Adrenal gland (tissue), 12 donors: ENCODE data around the gene PDZD7. TPM values are rescaled to one million over a fixed set of nuclear protein-coding genes. Genes with fewer than 3 reads are reported as not detected.

Experiments used
- DNase-seq, 7 donors: peaks; one replicate each; pipeline ENCODE4 v3.0.0-alpha.2; 2019 to 2020
- H3K27ac ChIP-seq, 5 donors: fragments of 200-600 bp; sonication (generic) in 4 of 5; 1 replicate in 3 of 5; 2 replicates in 2 of 5; pipeline versions ENCODE4 v1.5.1 to v1.8.0; 2016 to 2020; ENCODE audit warnings: mild to moderate bottlenecking in 1 of 5
- H3K27me3 ChIP-seq: fragments of 200-600 bp; 2 replicates; pipeline ENCODE4 v1.8.0; 2021
- H3K36me3 ChIP-seq, 2 donors: fragments of 200-600 bp; replicated peaks in 1 of 2; 1 replicate in 1 of 2; 2 replicates in 1 of 2; pipeline versions ENCODE4 v1.5.1 to v1.8.0; 2018 to 2022
- H3K4me1 ChIP-seq, 2 donors: fragments of 200-600 bp; replicated peaks in 1 of 2; 1 replicate in 1 of 2; 2 replicates in 1 of 2; pipeline versions ENCODE4 v1.5.1 to v1.8.0; 2018 to 2021
- H3K4me3 ChIP-seq, 4 donors: fragments of 200-600 bp; sonication (generic) in 3 of 4; one replicate each; pipeline ENCODE4 v1.5.1; 2016 to 2018
- H3K9me3 ChIP-seq, 3 donors: fragments of 200-600 bp; sonication (generic) in 1 of 3; replicated peaks in 1 of 3; 1 replicate in 2 of 3; 2 replicates in 1 of 3; pipeline versions ENCODE4 v1.5.1 to v1.8.0; 2016 to 2021
- CTCF ChIP-seq, 6 experiments: fragments of 450-650 bp in 4 of 6; fragments of 200-600 bp in 2 of 6; sonication (generic) in 1 of 6; IDR thresholded peaks; 1 replicate in 5 of 6; 2 replicates in 1 of 6; pipeline versions ENCODE4 v1.5.1 to v1.8.0; 2016 to 2021; ENCODE audit warnings: antibody characterized with exemption in 6 of 6, mild to moderate bottlenecking in 2 of 6, moderate library complexity in 1 of 6
- POLR2A ChIP-seq, 2 donors: fragments of 450-650 bp; IDR thresholded peaks; one replicate each; pipeline ENCODE4 v1.6.1; 2017; ENCODE audit warnings: antibody characterized with exemption in 2 of 2, mild to moderate bottlenecking in 2 of 2, moderate library complexity in 1 of 2
- WGBS, 4 donors: extraction: QIAGEN DNeasy Blood & Tissue Kit in 2 of 4; methylation state at CpG; one replicate each; pipeline versions ENCODE4 v1.1.5 to v1.1.7; 2013 to 2017; 5-methylcytosine and 5-hydroxymethylcytosine counted together
- intact Hi-C, 2 donors: fragments of 100-400 bp; cut with DNase I; formaldehyde crosslinking; loops; one replicate each; pipeline versions ENCODE4 v1.14.1 to v1.15.0; 2022 to 2023
- polyA plus RNA-seq, 3 donors: library from polyadenylated mRNA; stranded (reverse); fragments of 200-250 nt in 2 of 3; fragments of 350-450 nt in 1 of 3; fragmentation: Illumina TruSeq in 1 of 3; extraction: RNeasy Lipid Tissue Mini Kit (QIAGEN cat#74804) in 1 of 3; gene quantifications; one replicate each; pipeline ENCODE4 v1.2.3, GENCODE V29; 2013 to 2014
- total RNA-seq, 9 donors: library from RNA; depleted of rRNA in 4 of 9; stranded (reverse); fragments of >200 nt in 4 of 9; fragments of 120-200 nt in 1 of 9; fragmentation: NEBNext Ultra II Directional in 1 of 9; extraction: Animal tissue kit (Norgen Biotek cat#: 25700) in 1 of 9; gene quantifications; one replicate each; pipeline versions ENCODE4 v1.1.0 to v1.2.4, GENCODE V29; 2013 to 2023
- donor health status: healthy with polysubstance abuse.
- donor health status: Bipolar disorder and iron deficiency.
- donor health status: DM: yes; HTN: yes; CAD: no.
- donor health status: DM: no; HTN: no; CAD: no.
- donor health status: DM: no; HTN: no; CAD: no.
- donor health status: DM: yes; HTN: yes; CAD: no.

PDZD7 gene
- total and polyA plus RNA-seq, 12 donors = 0.13 to 3.5 (median 0.60) TPM; not detected in 1

- no peaks in the 10 kb centered on the region for H3K9me3 ChIP-seq
- no peaks in the 10 kb centered on the region for H3K27me3 ChIP-seq
- H3K4me1 ChIP-seq = peaks cover 24 to 39% of the 10 kb centered on the region in 2 donors
- peak overlapping the region; percentile 97 to 100 (median 100) for H3K27ac ChIP-seq
- peak; percentile 77 to 89 (median 84) for DNase-seq
- intact Hi-C loops = no loop called here
- 0 to 1% (median 1%) methylated on average over 7 to 83 of the region's 83 CpGs for WGBS, 4 donors
- H3K4me3 ChIP-seq = peak overlapping the region in 3 of 4 donors; percentile 53 to 86 (median 84)
- peaks cover 0 to 18% of the 10 kb centered on the region in 2 donors for H3K36me3 ChIP-seq
- peak; percentile 81 to 87 for TF ChIP-seq POLR2A (IDR thresholded peaks at IDR 0.05)
- peak; percentile 82 to 99 (median 94) for TF ChIP-seq CTCF (IDR thresholded peaks at IDR 0.05)
These were observed 31.8 kb downstream of the PDZD7 start for GRCh38 chr10:100998991-100999741.

- peaks cover 24 to 39% of the 10 kb centered on the region in 2 donors for H3K4me1 ChIP-seq
- peak; percentile 85 to 91 (median 88) for DNase-seq
- 0 to 1% (median 1%) methylated on average over 18 to 25 of the region's 25 CpGs for WGBS, 4 donors
- H3K4me3 ChIP-seq = peak overlapping the region in 3 of 4 donors; percentile 46 to 86 (median 84)
- peaks cover 0 to 15% of the 10 kb centered on the region in 2 donors for H3K36me3 ChIP-seq
- no peaks in the 10 kb centered on the region for H3K27me3 ChIP-seq
- H3K9me3 ChIP-seq = no peaks in the 10 kb centered on the region
- peak overlapping the region; percentile 97 to 100 (median 100) for H3K27ac ChIP-seq
- no peak for TF ChIP-seq CTCF (IDR thresholded peaks at IDR 0.05)
- peak in 1 of 2 donors; percentile 8 for TF ChIP-seq POLR2A (IDR thresholded peaks at IDR 0.05)
- intact Hi-C loops = no loop called here
These were observed 32.5 kb downstream of the PDZD7 start for GRCh38 chr10:100998183-100998990.

GRCh38 chr10:100997360-100998182 lies 33.4 kb downstream of the PDZD7 start:
- Histone ChIP-seq H3K27ac (peak overlapping the region; percentile 97 to 100 (median 100)), H3K4me3 (peak overlapping the region; percentile 55 to 86 (median 73)), H3K4me1 (peaks cover 24 to 36% of the 10 kb centered on the region in 2 donors), H3K9me3 (no peaks in the 10 kb centered on the region), H3K36me3 (peaks cover 0 to 12% of the 10 kb centered on the region in 2 donors), H3K27me3 (no peaks in the 10 kb centered on the region)
- DNase-seq = peak; percentile 81 to 89 (median 84)
- intact Hi-C loops = no loop called here
- WGBS, 4 donors = 0 to 1% (median 0%) methylated on average over 3 to 66 of the region's 66 CpGs
- peak; percentile 79 to 91 (median 87) for TF ChIP-seq CTCF (IDR thresholded peaks at IDR 0.05)
- TF ChIP-seq POLR2A (IDR thresholded peaks at IDR 0.05) = peak in 1 of 2 donors; percentile 57
